Stimulated activated CD8-positive, alpha-beta memory T cell treated with anti-CD3 and anti-CD28 coated beads, Interleukin-12 subunit alpha, Interleukin-12 subunit beta, amount 100 ng/mL, for 4 hours (primary cell): ENCODE results near the gene GPC2.
"Not testable (repeated sequence)": the region's sequence is repeated elsewhere in the genome, so short reads cannot be mapped to it uniquely, and the experiment has no call there.

Source experiments
- DNase-seq: peaks from one replicate; pipeline ENCODE4 v3.0.0-alpha.2; 2020; ENCODE audit warnings: low read depth

Gene GPC2

DNA sequence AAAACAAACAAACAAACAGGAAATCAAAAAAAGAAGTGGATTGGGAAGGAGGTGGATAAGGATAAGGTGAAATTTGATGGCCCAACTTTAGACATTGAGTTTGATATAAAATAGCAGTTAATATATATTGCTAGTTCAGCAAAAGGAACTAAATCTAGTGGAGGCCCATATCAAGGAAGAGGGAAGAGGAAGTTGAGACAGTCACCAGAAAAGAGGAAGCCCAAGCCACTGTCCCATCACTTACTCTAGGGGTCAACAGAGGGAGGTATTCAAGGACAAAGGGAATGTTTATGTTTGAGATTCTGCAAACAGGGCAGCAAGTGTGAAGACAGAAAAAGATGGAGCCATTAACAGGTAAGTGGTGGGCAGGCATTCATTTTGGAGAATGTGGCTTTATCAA lies 24.8 kb downstream of the GPC2 start:
- DNase-seq, result no peak

- DNase-seq, result peak; percentile 93
Measured at GRCh38 chr7:100148559-100149328, 28.4 kb downstream of the GPC2 start, which contains the start of gene LAMTOR4. TSS of gene LAMTOR4 (plus strand) at chr7:100148918. CDS start at chr7:100148973, 55 bp downstream.

- no peak for DNase-seq
Measured at GRCh38 chr7:100148225-100148558, 29.0 kb downstream of the GPC2 start.

DNA sequence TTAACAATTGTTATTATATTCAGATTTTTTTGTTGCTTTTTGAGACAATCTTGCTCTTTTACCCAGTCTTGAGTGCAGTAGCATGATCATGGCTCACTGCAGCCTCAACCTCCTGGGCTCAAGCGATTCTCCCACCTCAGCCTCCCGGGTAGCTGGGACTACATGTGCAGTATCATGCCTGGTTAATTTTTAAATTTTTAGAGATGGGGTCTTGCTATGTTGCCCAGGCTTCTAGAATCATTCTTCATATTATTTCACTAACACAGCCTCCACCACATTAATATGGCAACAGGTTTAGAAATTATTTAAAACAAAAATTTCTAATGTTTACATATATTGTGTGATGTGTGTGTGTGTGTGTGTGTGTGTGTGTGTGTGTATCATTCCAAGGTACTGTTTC lies 29.9 kb downstream of the GPC2 start:
- no peak for DNase-seq

DNA sequence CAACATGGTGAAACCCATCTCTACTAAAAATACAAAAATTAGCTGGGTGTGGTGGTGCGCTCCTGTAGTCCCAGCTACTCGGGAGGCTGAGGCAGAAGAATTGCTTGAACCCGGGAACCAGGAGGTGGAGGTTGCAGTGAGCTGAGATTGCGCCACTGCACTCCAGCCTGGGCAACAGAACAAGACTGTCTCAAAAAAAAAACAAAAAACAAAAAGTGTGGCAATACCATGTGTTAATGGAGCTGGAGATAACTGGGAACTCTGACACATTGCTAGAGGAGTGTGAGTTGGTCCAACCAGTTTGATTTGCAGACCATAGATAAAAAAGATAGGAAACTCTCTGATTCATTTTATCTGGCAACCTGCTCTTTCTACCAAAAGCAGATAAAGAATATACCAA lies 30.8 kb downstream of the GPC2 start:
- DNase-seq, result not testable (repeated sequence)

GRCh38 chr7:100142461-100142860 lies 34.7 kb downstream of the GPC2 start:
- no peak for DNase-seq

- no peak for DNase-seq
Measured at GRCh38 chr7:100141555-100141949, 35.6 kb downstream of the GPC2 start.

DNA sequence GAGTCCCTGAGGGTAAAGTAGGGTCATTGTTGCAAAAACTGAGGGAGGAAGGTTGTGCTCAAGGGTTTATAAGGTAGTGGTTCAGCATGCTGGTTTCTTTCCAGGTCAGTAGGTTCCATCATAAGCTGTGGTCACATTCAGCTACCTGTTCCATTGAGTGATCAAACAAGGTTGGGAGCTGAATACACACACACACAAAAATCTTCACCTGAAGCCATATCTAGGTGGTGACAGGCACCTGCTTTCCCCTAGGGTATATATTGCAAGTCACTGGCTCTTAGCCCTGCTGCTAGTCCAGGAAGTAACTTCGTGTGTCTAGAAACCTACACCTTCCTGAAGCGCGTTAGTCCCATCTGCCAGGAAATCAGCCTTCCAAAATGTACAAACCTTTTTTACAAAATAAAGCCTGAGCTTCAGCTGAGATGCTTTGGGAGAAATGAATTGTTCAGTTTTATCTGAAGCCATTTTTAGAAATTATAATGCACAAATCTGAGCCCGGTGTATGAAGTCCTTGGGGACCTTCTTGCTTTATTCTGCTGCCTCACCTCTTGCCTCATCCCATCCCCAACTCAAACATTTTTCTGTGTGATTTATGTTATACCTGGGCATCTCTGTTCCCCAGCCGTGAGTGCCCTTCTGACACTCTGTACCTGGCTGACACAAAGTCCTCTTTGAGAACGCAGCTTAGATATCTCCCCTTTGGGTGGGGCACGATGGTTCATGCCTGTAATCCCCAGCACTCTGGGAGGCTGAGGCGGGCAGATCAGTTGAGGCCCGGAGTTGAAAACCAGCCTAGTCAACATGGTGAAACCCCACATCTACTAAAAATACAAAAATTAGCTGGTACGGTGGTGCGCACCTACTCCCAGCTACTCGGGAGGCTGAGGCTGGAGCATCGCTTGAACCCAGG lies 39.1 kb downstream of the GPC2 start:
- DNase-seq, result no peak

DNA sequence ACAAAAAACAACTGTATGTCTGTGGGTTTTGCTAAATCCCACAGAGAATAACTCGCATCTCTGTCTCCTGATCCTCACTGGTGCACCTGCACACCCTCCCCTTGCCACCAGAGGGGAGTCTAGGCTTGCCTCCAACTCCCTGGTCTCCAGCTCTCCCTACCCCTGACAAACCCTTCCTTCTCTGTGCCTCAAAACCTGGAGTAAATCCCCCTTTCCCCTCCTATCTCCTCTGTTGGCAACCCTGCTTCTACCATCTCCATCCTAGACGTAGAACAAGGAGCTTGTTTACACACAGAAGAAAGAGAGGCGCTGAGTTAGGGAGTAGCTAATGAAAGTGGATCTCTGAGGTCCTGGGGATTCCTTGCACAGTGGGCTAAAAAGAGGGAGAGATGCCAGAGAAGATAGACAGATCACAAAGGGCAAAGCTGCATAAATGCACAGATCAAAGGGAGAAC lies 44.5 kb downstream of the GPC2 start:
- no peak for DNase-seq

GRCh38 chr7:100132126-100132525 lies 45.1 kb downstream of the GPC2 start:
- DNase-seq, result no peak

DNA sequence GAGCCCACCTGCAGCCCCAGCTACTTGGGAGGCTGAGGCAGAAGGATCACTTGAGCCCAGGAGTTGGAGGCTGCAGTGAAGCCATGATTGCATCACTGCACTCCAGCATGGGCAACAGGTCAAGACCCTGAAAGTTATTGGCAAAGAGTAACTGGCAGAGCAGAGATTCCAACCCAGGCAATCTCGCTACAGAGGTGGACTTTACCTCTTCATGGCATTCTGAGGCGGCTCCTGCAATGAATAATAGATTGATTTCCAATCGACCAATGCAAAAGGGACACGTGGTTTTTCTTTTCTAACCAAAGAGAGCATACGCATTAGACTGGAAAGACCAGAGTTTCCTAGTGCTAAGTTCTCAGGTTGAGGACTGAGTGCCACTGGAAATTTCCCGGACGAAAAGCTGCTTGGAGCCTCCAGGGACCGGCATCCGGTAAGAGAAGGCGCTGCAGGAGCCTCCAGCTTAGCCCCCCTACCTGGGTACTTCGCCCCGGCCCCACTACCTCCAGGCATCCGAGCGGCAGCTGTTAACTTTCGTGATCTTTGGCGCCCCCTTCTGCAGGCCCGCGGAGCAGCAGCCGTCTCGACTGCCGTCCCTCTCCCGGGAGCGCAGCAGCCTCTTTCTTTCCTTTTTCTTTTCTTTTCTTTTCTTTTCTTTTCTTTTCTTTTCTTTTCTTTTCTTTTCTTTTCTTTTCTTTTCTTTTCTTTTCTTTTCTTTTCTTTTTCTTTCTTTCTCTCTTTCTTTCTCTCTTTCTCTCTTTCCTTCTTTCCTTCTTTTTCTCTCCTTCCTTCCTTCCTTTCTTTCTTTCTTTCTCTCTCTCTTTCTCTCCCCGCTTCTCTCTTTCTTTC lies 46.4 kb downstream of the GPC2 start:
- peak; percentile 64 for DNase-seq

- not testable (repeated sequence) for DNase-seq
Measured at GRCh38 chr7:100130220-100130607, 47.0 kb downstream of the GPC2 start.

DNA sequence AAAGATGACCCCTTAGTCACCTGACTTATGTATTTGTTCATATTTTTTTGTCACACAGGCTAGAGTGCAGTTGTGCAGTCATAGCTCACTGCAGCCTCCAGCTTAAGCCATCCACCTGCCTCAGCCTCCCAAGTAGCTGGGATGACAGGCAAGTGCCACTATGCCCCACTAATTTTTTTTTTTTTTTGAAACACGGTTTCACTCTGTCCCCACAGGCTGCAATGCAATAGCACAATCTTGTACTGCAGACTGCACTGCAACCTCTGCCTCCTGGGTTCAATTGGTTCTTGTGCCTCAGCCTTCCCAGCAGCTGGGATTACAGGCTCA lies 48.6 kb downstream of the GPC2 start:
- DNase-seq, result no peak

- DNase-seq, result no peak
Measured at GRCh38 chr7:100127866-100128636, 49.1 kb downstream of the GPC2 start.

DNA sequence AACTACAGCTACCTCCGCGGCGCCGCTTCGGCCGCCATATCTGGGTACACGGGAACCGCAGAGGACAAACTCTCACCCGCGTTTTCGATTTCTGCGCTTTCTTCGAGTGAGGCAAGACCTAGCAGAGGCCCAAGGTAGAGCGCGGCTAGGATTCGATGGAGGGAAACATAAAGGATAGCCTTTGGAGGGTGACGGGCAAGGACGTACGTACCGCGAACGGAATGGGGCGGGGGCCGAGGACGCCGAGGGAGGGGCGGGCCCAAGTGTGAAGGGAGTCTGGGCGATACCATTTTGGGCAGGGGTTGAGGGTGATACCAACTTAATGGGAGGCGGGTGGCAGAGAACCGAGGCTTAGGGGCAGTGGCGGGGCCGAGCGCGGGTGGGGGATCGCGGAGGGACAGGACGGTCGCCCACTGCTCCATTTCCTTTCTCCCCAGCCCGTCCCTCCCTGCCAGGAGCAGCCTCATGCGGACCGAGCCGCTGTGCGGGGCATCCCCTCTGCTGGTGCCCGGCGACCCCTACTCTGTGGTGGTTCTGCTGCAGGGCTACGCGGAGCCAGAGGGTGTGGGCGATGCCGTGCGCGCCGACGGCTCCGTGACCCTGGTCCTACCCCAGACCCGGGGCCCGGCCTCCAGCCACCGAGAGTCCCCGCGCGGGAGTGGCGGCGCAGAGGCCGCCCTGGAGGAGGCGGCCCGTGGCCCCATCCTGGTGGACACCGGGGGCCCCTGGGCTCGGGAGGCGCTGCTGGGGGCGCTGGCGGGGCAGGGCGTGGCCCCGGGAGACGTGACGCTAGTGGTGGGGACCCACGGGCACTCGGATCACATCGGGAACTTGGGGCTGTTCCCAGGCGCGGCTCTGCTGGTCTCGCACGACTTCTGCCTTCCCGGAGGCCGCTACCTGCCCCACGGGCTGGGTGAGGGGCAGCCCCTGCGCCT lies 50.0 kb downstream of the GPC2 start, which contains the start of gene MBLAC1:
TSS of gene MBLAC1 (plus strand) at position 37 of the 935 bp plus-strand sequence. CDS start at position 466, 429 bp downstream.
- peak; percentile 79 for DNase-seq

DNA sequence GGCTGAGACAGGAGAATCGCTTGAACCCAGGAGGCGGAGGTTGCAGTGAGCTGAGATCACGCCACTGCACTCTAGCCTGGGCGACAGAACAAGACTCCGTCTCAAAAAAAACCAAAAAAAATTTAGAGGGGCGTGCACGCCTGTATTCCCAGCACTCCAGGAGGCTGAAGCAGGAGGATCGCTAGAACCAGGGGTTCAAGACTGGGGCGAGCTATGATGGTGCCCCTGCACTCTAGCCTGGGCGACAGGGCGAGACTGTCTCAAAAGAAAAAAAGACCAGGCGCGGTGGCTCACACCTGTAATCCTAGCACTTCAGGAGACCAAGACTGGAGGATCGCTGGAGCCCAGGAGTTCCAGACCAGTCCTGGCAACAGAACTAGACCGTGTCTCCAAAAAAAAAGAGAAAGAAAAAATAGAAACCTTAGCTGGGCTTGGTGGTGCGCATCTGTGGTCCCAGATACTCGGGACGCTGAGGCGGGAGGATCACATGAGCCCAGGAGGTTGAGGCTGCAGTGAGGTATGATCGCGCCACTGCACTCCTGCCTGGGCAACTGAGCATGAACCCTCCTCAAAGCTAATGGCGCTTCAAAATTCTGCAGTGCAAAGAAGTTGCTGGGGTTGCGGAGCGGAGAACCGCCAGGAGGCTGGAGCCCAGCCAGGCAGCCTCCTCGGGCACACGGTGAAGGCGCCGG lies 50.8 kb downstream of the GPC2 start:
- DNase-seq, result no peak

DNA sequence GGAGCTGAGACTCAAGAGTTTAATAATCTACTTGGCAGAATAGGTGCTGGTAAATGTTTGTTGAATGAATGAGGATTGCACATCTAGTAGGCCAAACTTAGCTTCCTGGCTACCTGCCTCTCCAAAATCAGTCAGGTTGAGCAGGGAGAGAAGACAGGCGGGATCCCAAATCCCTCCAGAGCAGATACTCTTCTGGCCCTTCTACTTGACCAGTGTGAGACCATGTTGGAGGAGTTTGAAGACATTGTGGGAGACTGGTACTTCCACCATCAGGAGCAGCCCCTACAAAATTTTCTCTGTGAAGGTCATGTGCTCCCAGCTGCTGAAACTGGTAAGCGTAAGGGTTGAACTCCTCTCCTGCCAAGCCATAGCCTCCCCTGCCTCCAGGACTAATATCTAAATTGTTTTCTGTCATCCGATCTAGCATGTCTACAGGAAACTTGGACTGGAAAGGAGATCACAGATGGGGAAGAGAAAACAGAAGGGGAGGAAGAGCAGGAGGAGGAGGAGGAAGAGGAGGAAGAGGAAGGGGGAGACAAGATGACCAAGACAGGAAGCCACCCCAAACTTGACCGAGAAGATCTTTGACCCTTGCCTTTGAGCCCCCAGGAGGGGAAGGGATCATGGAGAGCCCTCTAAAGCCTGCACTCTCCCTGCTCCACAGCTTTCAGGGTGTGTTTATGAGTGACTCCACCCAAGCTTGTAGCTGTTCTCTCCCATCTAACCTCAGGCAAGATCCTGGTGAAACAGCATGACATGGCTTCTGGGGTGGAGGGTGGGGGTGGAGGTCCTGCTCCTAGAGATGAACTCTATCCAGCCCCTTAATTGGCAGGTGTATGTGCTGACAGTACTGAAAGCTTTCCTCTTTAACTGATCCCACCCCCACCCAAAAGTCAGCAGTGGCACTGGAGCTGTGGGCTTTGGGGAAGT lies 52.6 kb downstream of the GPC2 start:
- DNase-seq, result no peak

- no peak for DNase-seq
Measured at GRCh38 chr7:100122568-100122967, 54.6 kb downstream of the GPC2 start.

DNA sequence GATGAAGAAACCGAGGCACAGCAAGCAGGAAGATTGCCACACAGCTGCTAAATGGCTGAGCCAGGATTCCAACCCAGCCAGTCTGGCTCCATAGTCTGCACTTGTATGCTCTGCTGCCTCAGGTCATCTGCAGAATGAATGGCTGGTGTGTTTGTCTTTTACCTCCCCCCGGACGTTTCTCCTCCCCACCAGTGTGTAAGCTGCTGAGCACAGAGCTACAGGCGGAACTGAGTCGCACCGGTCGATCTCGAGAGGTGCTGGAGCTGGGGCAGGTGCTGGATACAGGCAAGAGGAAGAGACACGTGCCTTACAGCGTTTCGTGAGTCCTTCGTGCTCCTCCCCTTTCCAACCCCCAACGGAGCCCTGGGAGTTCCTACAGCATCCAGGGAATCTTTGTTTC lies 55.1 kb downstream of the GPC2 start:
- no peak for DNase-seq
